DOHH2 (cell line): ENCODE measurements around the gene PCBP2.
A peak's percentile ranks its signal among the peaks of the same experiment; 100 is the strongest.

Source experiments
- H3F3A ChIP-seq: fragments of 200-600 bp; sonication (generic), shearing (Covaris generic); 2 replicates; pipeline ENCODE4 v1.6.0; 2016; ENCODE audit warnings: antibody characterized with exemption, mild to moderate bottlenecking; ENCODE audit not compliant: control insufficient read depth, insufficient read depth
- H3K27ac ChIP-seq: fragments of 200-600 bp; sonication (generic); 2 replicates; pipeline ENCODE4 v1.5.1; 2014; ENCODE audit warnings: low read depth, mild to moderate bottlenecking, low read length, moderate library complexity
- H3K27me3 ChIP-seq: fragments of 200-600 bp; sonication (generic); 2 replicates; pipeline ENCODE4 v1.6.1; 2014; ENCODE audit warnings: mild to moderate bottlenecking, low read length, mixed read lengths; ENCODE audit not compliant: control insufficient read depth
- H3K36me3 ChIP-seq: fragments of 200-600 bp; sonication (generic); 2 replicates; pipeline ENCODE4 v1.6.1; 2014; ENCODE audit warnings: mild to moderate bottlenecking, low read length, moderate library complexity, mixed read lengths; ENCODE audit not compliant: control insufficient read depth
- H3K4me1 ChIP-seq: fragments of 200-600 bp; sonication (generic); 2 replicates; pipeline ENCODE4 v1.6.1; 2014; ENCODE audit warnings: mild to moderate bottlenecking, low read length, mixed read lengths; ENCODE audit not compliant: control insufficient read depth
- H3K4me2 ChIP-seq: fragments of 200-600 bp; sonication (generic); 2 replicates; pipeline ENCODE4 v1.6.0; 2014; ENCODE audit warnings: mild to moderate bottlenecking, low read length, moderate library complexity
- H3K4me3 ChIP-seq: fragments of 200-600 bp; sonication (generic); 2 replicates; pipeline ENCODE4 v1.5.1; 2014; ENCODE audit warnings: mild to moderate bottlenecking, low read length, mixed read lengths
- H3K79me2 ChIP-seq: fragments of 200-600 bp; sonication (generic); 2 replicates; pipeline ENCODE4 v1.6.1; 2014; ENCODE audit warnings: mild to moderate bottlenecking, low read length, mixed read lengths; ENCODE audit not compliant: control insufficient read depth
- H3K9me2 ChIP-seq: fragments of 200-600 bp; sonication (generic); replicated peaks from 2 replicates; pipeline ENCODE4 v1.6.1; 2014; ENCODE audit warnings: mild to moderate bottlenecking, low read length, mixed read lengths; ENCODE audit not compliant: control insufficient read depth
- H3K9me3 ChIP-seq: fragments of 200-600 bp; sonication (generic); 2 replicates; pipeline ENCODE4 v1.6.1; 2014; ENCODE audit warnings: antibody characterized with exemption, low read length, mixed read lengths; ENCODE audit not compliant: control insufficient read depth, insufficient read depth
- H4K20me1 ChIP-seq: fragments of 200-600 bp; sonication (generic); 2 replicates; pipeline ENCODE4 v1.6.0; 2014; ENCODE audit warnings: low read depth, mild to moderate bottlenecking, antibody characterized with exemption, low read length, moderate library complexity; ENCODE audit not compliant: control insufficient read depth, insufficient read depth
- EZH2phosphoT487 ChIP-seq: fragments of 200-600 bp; sonication (generic); IDR thresholded peaks from 2 replicates; pipeline ENCODE4 v1.6.1; 2017; ENCODE audit warnings: borderline replicate concordance, mild to moderate bottlenecking, antibody characterized with exemption, low read length, moderate library complexity, mixed read lengths
- TF ChIP-seq, protein P1 (sequence below): fragments of 200-600 bp; sonication (generic); IDR thresholded peaks from one replicate; pipeline ENCODE4 v1.5.1; 2014; ENCODE audit warnings: antibody characterized with exemption, mild to moderate bottlenecking, low read depth, low read length; ENCODE audit not compliant: poor library complexity, severe bottlenecking

Gene PCBP2

DNA sequence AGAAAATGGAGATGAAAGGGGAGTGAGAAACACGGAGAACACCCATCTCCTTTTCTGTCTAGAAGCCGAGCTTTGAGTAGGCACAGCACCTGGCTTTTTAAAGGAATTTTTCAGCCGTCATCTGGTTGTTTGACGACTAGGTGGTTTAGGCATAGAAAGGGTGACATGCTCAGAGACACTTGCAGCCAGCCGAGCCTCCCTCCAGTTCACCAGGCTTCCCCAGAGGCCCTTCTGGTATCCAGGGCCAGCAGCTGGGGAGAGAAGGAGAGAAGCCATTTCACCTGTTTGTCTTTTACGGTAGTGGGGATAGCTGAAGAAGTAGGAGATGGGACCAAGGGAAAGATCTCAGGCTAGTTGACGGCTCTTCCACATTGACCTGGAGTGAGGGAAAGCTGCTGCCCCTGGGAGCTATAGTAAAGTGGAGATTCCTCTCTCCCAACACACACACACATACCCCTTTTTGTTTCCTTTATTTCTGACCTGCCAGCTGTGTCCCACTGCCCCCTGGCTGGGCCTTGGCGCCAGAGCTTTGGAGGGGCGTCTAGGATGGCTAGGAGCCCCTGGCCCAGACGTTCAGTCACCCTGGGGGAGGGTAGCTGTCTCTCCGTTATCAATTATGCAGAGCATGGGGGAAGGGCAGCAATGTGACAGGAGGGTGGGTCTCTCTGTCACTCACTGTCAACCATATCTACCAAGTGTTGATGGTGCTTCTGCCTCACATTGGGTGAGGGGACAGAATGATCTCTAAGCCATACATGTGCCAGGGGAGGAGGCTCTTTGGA, 41.9 kb downstream of the PCBP2 start:
- H3K79me2 ChIP-seq: peaks cover 13% of the 10 kb centered on the region
- 0 out of 2 replicates have a peak, but pooled peaks cover 3% of the 10 kb centered on the region for H3K36me3 ChIP-seq
- H3F3A ChIP-seq: peaks cover 2% of the 10 kb centered on the region; the same call in 1 of the 2 replicates
- H3K27me3 ChIP-seq: no peaks in the 10 kb centered on the region
- TF ChIP-seq EZH2phosphoT487: no peak
- TF ChIP-seq, protein P1, sequence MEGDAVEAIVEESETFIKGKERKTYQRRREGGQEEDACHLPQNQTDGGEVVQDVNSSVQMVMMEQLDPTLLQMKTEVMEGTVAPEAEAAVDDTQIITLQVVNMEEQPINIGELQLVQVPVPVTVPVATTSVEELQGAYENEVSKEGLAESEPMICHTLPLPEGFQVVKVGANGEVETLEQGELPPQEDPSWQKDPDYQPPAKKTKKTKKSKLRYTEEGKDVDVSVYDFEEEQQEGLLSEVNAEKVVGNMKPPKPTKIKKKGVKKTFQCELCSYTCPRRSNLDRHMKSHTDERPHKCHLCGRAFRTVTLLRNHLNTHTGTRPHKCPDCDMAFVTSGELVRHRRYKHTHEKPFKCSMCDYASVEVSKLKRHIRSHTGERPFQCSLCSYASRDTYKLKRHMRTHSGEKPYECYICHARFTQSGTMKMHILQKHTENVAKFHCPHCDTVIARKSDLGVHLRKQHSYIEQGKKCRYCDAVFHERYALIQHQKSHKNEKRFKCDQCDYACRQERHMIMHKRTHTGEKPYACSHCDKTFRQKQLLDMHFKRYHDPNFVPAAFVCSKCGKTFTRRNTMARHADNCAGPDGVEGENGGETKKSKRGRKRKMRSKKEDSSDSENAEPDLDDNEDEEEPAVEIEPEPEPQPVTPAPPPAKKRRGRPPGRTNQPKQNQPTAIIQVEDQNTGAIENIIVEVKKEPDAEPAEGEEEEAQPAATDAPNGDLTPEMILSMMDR: no peak
- H3K4me3 ChIP-seq: peak overlapping the region; percentile 93
- H3K4me1 ChIP-seq: peaks cover 58% of the 10 kb centered on the region
- H3K4me2 ChIP-seq: peak overlapping the region; percentile 100
- no peaks in the 10 kb centered on the region for H3K9me3 ChIP-seq
- H3K27ac ChIP-seq: peak overlapping the region; percentile 24; the same call in 1 of the 2 replicates
- no peaks in the 10 kb centered on the region for H4K20me1 ChIP-seq
- H3K9me2 ChIP-seq: no peaks in the 10 kb centered on the region

DNA sequence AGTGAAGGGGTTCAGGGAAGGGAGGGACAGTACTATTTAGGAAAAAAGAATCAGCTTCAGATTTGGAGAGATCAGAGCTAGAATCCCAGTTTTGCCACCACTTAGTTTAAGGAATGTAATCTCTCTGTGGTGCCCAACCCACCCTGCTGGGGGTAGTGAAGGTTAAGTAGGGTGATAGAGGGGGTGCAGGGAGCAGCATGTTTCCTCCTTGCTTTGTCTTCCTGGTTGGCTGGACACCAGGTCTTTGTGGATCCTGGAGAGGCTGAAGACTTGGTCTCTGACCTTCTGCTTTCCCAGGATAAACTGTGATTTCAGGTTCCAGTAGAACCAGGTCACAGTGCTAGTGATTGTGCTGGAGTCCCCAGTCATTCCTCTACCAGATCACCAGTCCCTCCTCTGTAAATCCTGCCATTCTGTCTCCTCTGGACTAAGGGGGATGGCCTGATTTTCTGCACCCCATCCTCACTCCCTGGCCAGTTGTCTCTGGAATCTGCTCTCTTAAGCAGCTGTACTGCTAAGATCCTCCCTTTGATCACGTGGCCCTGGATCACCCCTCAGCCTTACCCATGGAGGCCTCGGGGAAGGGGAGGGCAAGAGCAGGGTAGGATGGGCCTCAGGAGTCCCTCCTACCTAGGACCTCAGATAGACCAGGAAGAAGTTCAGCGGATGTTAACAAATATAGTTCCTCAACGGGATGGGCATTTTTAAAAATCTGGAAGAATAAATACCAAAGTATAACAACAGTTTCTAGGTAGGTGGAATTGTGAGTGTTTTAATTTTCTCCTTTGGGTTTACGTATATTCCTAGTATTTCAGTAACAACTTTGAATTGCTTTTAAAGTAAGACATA, 44.2 kb downstream of the PCBP2 start:
- peaks cover 17% of the 10 kb centered on the region for H3K79me2 ChIP-seq
- H3F3A ChIP-seq: peaks cover 9% of the 10 kb centered on the region
- no peaks in the 10 kb centered on the region for H3K9me2 ChIP-seq
- H3K27me3 ChIP-seq: no peaks in the 10 kb centered on the region
- H3K4me2 ChIP-seq: no peak overlapping the region
- H3K4me1 ChIP-seq: peaks cover 65% of the 10 kb centered on the region
- no peaks in the 10 kb centered on the region for H4K20me1 ChIP-seq
- TF ChIP-seq, protein P1: no peak
- TF ChIP-seq EZH2phosphoT487: no peak
- H3K9me3 ChIP-seq: no peaks in the 10 kb centered on the region
- 0 out of 2 replicates have a peak, but pooled peaks cover 3% of the 10 kb centered on the region for H3K36me3 ChIP-seq
- H3K27ac ChIP-seq: no peak overlapping the region
- H3K4me3 ChIP-seq: no peak overlapping the region

DNA sequence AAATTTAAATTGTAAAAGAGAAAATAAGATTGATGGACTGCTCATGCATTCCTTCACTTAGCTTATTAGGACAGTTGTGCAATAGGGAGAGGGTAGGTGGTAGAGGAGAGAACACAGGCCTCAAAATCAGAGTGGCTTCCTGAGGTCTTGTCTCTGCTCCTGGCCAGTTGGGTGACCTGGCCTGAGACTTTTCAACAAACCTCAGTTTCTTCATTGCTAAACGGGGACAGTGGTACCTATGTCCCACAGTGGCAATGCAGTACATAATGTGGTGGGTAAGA, 44.8 kb downstream of the PCBP2 start:
- no peak overlapping the region for H3K27ac ChIP-seq

More for the DNA sequence above, 44.8 kb downstream of the PCBP2 start:
- H3K4me1 ChIP-seq: peaks cover 68% of the 10 kb centered on the region
- no peak overlapping the region for H3K4me2 ChIP-seq
- H3K4me3 ChIP-seq: no peak overlapping the region
- H3F3A ChIP-seq: peaks cover 9% of the 10 kb centered on the region
- H3K79me2 ChIP-seq: peaks cover 19% of the 10 kb centered on the region
- H3K9me3 ChIP-seq: no peaks in the 10 kb centered on the region
- H3K27me3 ChIP-seq: no peaks in the 10 kb centered on the region
- TF ChIP-seq, protein P1: no peak
- TF ChIP-seq EZH2phosphoT487: no peak
- no peaks in the 10 kb centered on the region for H3K9me2 ChIP-seq
- H4K20me1 ChIP-seq: no peaks in the 10 kb centered on the region
- 0 out of 2 replicates have a peak, but pooled peaks cover 3% of the 10 kb centered on the region for H3K36me3 ChIP-seq
